ENCODE results near the gene DHFR.

The DHFR gene

GRCh38 chr5:80659106-80659505 lies 4.3 kb upstream of the DHFR start:
- Histone ChIP-seq H3K4me3 (no peak overlapping the region), H4K20me1 (peaks cover 3% of the 10 kb centered on the region), H3K36me3 (peaks cover 73% of the 10 kb centered on the region), H3K4me1 (peaks cover 11% of the 10 kb centered on the region), H3K9me3 (peaks cover 4% of the 10 kb centered on the region; the same call in 1 of the 2 replicates), H3K9ac (no peak overlapping the region), H3K27ac (no peak overlapping the region), H3K27me3 (no peaks in the 10 kb centered on the region), H3K4me2 (no peak overlapping the region)
- TF ChIP-seq Cebpa-rat (IDR thresholded peaks at IDR 0.05) = no peak

- peaks cover 17% of the 10 kb centered on the region for H4K20me1 ChIP-seq
- H3K4me2 ChIP-seq = peak overlapping the region; percentile 74; the same call in 1 of the 2 replicates
- no peak overlapping the region for H3K9ac ChIP-seq
- peaks cover 27% of the 10 kb centered on the region for H3K4me1 ChIP-seq
- H3K4me3 ChIP-seq = no peak overlapping the region
- no peak for TF ChIP-seq Cebpa-rat (IDR thresholded peaks at IDR 0.05)
- peaks cover 4% of the 10 kb centered on the region; the same call in 1 of the 2 replicates for H3K9me3 ChIP-seq
- H3K27me3 ChIP-seq = no peaks in the 10 kb centered on the region
- no peak overlapping the region for H3K27ac ChIP-seq
- H3K36me3 ChIP-seq = peaks cover 49% of the 10 kb centered on the region
Measured at GRCh38 chr5:80656425-80656824, 1.6 kb upstream of the DHFR start.

- TF ChIP-seq Cebpa-rat (IDR thresholded peaks at IDR 0.05) = no peak
- peak overlapping the region; percentile 74 for H3K4me2 ChIP-seq
- H3K9ac ChIP-seq = peak overlapping the region; percentile 87
- peak overlapping the region; percentile 83 for H3K4me3 ChIP-seq
- H3K27ac ChIP-seq = peak overlapping the region; percentile 93
- H4K20me1 ChIP-seq = peaks cover 17% of the 10 kb centered on the region
- H3K9me3 ChIP-seq = peaks cover 4% of the 10 kb centered on the region; the same call in 1 of the 2 replicates
- no peaks in the 10 kb centered on the region for H3K27me3 ChIP-seq
- H3K36me3 ChIP-seq = peaks cover 39% of the 10 kb centered on the region
- peaks cover 27% of the 10 kb centered on the region for H3K4me1 ChIP-seq
Measured at GRCh38 chr5:80655231-80655774, 520 bp upstream of the DHFR start.

- H4K20me1 ChIP-seq = peaks cover 17% of the 10 kb centered on the region
- no peaks in the 10 kb centered on the region for H3K9me3 ChIP-seq
- H3K27ac ChIP-seq = peak overlapping the region; percentile 93
- H3K27me3 ChIP-seq = no peaks in the 10 kb centered on the region
- peak overlapping the region; percentile 93; the same call in 1 of the 2 replicates for H3K4me2 ChIP-seq
- H3K4me3 ChIP-seq = peak overlapping the region; percentile 83
- peaks cover 27% of the 10 kb centered on the region for H3K36me3 ChIP-seq
- peak overlapping the region; percentile 89 for H3K9ac ChIP-seq
- no peak for TF ChIP-seq Cebpa-rat (IDR thresholded peaks at IDR 0.05)
- peaks cover 27% of the 10 kb centered on the region for H3K4me1 ChIP-seq
Measured at GRCh38 chr5:80654054-80654390, 761 bp downstream of the DHFR start.

GRCh38 chr5:80653502-80653901 lies 1.3 kb downstream of the DHFR start:
- H3K9ac ChIP-seq = peak overlapping the region; percentile 89
- H4K20me1 ChIP-seq = peaks cover 17% of the 10 kb centered on the region
- H3K9me3 ChIP-seq = no peaks in the 10 kb centered on the region
- H3K27ac ChIP-seq = peak overlapping the region; percentile 93
- peak overlapping the region; percentile 83 for H3K4me3 ChIP-seq
- peaks cover 27% of the 10 kb centered on the region for H3K36me3 ChIP-seq
- peaks cover 27% of the 10 kb centered on the region for H3K4me1 ChIP-seq
- TF ChIP-seq Cebpa-rat (IDR thresholded peaks at IDR 0.05) = no peak
- no peaks in the 10 kb centered on the region for H3K27me3 ChIP-seq
- H3K4me2 ChIP-seq = peak overlapping the region; percentile 93; the same call in 1 of the 2 replicates

GRCh38 chr5:80646926-80647325 lies 7.9 kb downstream of the DHFR start:
- Histone ChIP-seq H3K9me3 (peaks cover 9% of the 10 kb centered on the region; the same call in 1 of the 2 replicates), H3K9ac (no peak overlapping the region), H3K4me2 (no peak overlapping the region), H3K36me3 (peaks cover 71% of the 10 kb centered on the region), H3K27me3 (no peaks in the 10 kb centered on the region), H4K20me1 (no peaks in the 10 kb centered on the region), H3K4me3 (no peak overlapping the region), H3K27ac (no peak overlapping the region), H3K4me1 (no peaks in the 10 kb centered on the region)
- no peak for TF ChIP-seq Cebpa-rat (IDR thresholded peaks at IDR 0.05)

GRCh38 chr5:80644900-80645299 lies 9.9 kb downstream of the DHFR start:
- Histone ChIP-seq H3K27me3 (no peaks in the 10 kb centered on the region), H3K4me2 (no peak overlapping the region), H4K20me1 (no peaks in the 10 kb centered on the region), H3K9me3 (peaks cover 9% of the 10 kb centered on the region; the same call in 1 of the 2 replicates), H3K4me3 (no peak overlapping the region), H3K4me1 (no peaks in the 10 kb centered on the region), H3K27ac (no peak overlapping the region), H3K9ac (no peak overlapping the region), H3K36me3 (peaks cover 92% of the 10 kb centered on the region)
- no peak for TF ChIP-seq Cebpa-rat (IDR thresholded peaks at IDR 0.05)

GRCh38 chr5:80641353-80641752 lies 13.4 kb downstream of the DHFR start:
- H3K4me2 ChIP-seq = no peak overlapping the region
- H3K27me3 ChIP-seq = no peaks in the 10 kb centered on the region

GRCh38 chr5:80634193-80634592 lies 20.6 kb downstream of the DHFR start:
- H3K9ac ChIP-seq = no peak overlapping the region
- H3K9me3 ChIP-seq = no peaks in the 10 kb centered on the region
- no peaks in the 10 kb centered on the region for H3K4me1 ChIP-seq
- no peaks in the 10 kb centered on the region for H3K27me3 ChIP-seq
- no peaks in the 10 kb centered on the region for H4K20me1 ChIP-seq
- no peak overlapping the region for H3K4me2 ChIP-seq
- H3K36me3 ChIP-seq = peaks cover 86% of the 10 kb centered on the region
- H3K27ac ChIP-seq = no peak overlapping the region
- TF ChIP-seq Cebpa-rat (IDR thresholded peaks at IDR 0.05) = no peak
- H3K4me3 ChIP-seq = no peak overlapping the region

More at GRCh38 chr5:80641353-80641752, 13.4 kb downstream of the DHFR start:
- H4K20me1 ChIP-seq = no peaks in the 10 kb centered on the region
- no peaks in the 10 kb centered on the region for H3K4me1 ChIP-seq
- H3K4me3 ChIP-seq = no peak overlapping the region
- H3K9ac ChIP-seq = no peak overlapping the region
- peaks cover 100% of the 10 kb centered on the region for H3K36me3 ChIP-seq
- TF ChIP-seq Cebpa-rat (IDR thresholded peaks at IDR 0.05) = no peak
- peaks cover 9% of the 10 kb centered on the region; the same call in 1 of the 2 replicates for H3K9me3 ChIP-seq
- no peak overlapping the region for H3K27ac ChIP-seq

GRCh38 chr5:80632700-80633099 lies 22.1 kb downstream of the DHFR start:
- Histone ChIP-seq H3K27ac (no peak overlapping the region), H3K4me1 (no peaks in the 10 kb centered on the region), H3K9ac (no peak overlapping the region), H4K20me1 (no peaks in the 10 kb centered on the region), H3K9me3 (no peaks in the 10 kb centered on the region), H3K4me2 (no peak overlapping the region), H3K36me3 (peaks cover 74% of the 10 kb centered on the region), H3K4me3 (no peak overlapping the region), H3K27me3 (no peaks in the 10 kb centered on the region)
- no peak for TF ChIP-seq Cebpa-rat (IDR thresholded peaks at IDR 0.05)

Measured in BLaER1 (cell line).